Caco-2 (cell line): ENCODE results near the gene AMFR. TPM values are rescaled to one million over a fixed set of nuclear protein-coding genes. Genes with fewer than 3 reads are reported as not detected.

Source experiments
- BruUV-seq: library from RNA; stranded (reverse); fragments of 400-500 nt; replicated peaks from 2 replicates; lab custom pipeline; 2021; lab: Mats Ljungman, UMichigan
- CTCF ChIA-PET: fragments of 300-600 bp; sonication (Branson Sonifier 250); formaldehyde crosslinking; loops from one replicate; lab custom pipeline; 2022; ENCODE audit warnings: antibody characterized with exemption; lab: Charles Lee
- POLR2A ChIA-PET: fragments of 300-600 bp; sonication (Branson Sonifier 250); formaldehyde crosslinking; loops from one replicate; lab custom pipeline; 2022; ENCODE audit warnings: antibody characterized with exemption; lab: Charles Lee
- DNase-seq, 2 experiments: peaks; one replicate each; pipeline versions ENCODE4 v3.0.0 to v3.0.0-alpha.2; 2020 to 2022
- H3K27me3 ChIP-seq: replicated peaks from 2 replicates; pipeline ENCODE4 v1.6.0; 2011; ENCODE audit warnings: low read length; ENCODE audit not compliant: control insufficient read depth, insufficient read depth
- H3K36me3 ChIP-seq: 2 replicates; pipeline ENCODE4 v1.5.1; 2011; ENCODE audit warnings: low read length; ENCODE audit not compliant: control insufficient read depth, insufficient read depth
- H3K4me1 ChIP-seq: fragments of 250-450 bp; sonication (Bioruptor Pico); 2 replicates; pipeline ENCODE4 v1.5.1; 2020; ENCODE audit warnings: mild to moderate bottlenecking
- H3K4me3 ChIP-seq: 2 replicates; pipeline ENCODE4 v1.5.1; 2011; ENCODE audit warnings: low read depth, mild to moderate bottlenecking, control low read depth, low read length
- H3K9me3 ChIP-seq: fragments of 250-450 bp; sonication (Bioruptor Pico); 2 replicates; pipeline ENCODE4 v1.5.1; 2020; ENCODE audit warnings: mild to moderate bottlenecking, moderate library complexity
- H3K27ac Mint-ChIP-seq: one replicate; pipeline ENCODE4 v1.8.0; 2022; ENCODE audit warnings: mixed read lengths; ENCODE audit not compliant: unreplicated experiment
- H3K27me3 Mint-ChIP-seq: one replicate; pipeline ENCODE4 v1.8.0; 2022; ENCODE audit warnings: mixed read lengths; ENCODE audit not compliant: insufficient read depth, unreplicated experiment
- H3K36me3 Mint-ChIP-seq: one replicate; pipeline ENCODE4 v1.8.0; 2022; ENCODE audit warnings: mild to moderate bottlenecking, mixed read lengths; ENCODE audit not compliant: insufficient read depth, unreplicated experiment
- H3K4me1 Mint-ChIP-seq: one replicate; pipeline ENCODE4 v1.8.0; 2022; ENCODE audit warnings: low read depth, mixed read lengths; ENCODE audit not compliant: unreplicated experiment
- H3K4me3 Mint-ChIP-seq: one replicate; pipeline ENCODE4 v1.8.0; 2022; ENCODE audit warnings: mild to moderate bottlenecking, moderate library complexity, mixed read lengths; ENCODE audit not compliant: unreplicated experiment
- H3K9me3 Mint-ChIP-seq: one replicate; pipeline ENCODE4 v1.8.0; 2022; ENCODE audit warnings: mixed read lengths; ENCODE audit not compliant: unreplicated experiment
- intact Hi-C: fragments of 100-400 bp; cut with micrococcal nuclease; formaldehyde crosslinking; loops from one replicate; pipeline ENCODE4 v1.10.0; 2022; ENCODE audit not compliant: unreplicated experiment
- total RNA-seq: library from RNA; stranded (reverse); gene quantifications from 2 replicates; pipeline ENCODE4 v1.2.3, GENCODE V29; 2022
- TF ChIP-seq, protein P1 (sequence below), 2 experiments: fragments of 200-600 bp in 1 of 2; IDR thresholded peaks; 1 replicate in 1 of 2; 2 replicates in 1 of 2; pipeline versions ENCODE4 v1.5.1 to v1.8.0; 2011 to 2022; ENCODE audit warnings: antibody characterized with exemption in 1 of 2, control low read depth in 1 of 2, inconsistent platforms in 1 of 2, low read depth in 1 of 2, low read length in 1 of 2, mild to moderate bottlenecking in 1 of 2, moderate library complexity in 1 of 2; ENCODE audit not compliant: insufficient read depth in 1 of 2, severe bottlenecking in 1 of 2, unreplicated experiment in 1 of 2

The AMFR gene
- total RNA-seq, 1 experiment from 2014 or later: 106 TPM

DNA sequence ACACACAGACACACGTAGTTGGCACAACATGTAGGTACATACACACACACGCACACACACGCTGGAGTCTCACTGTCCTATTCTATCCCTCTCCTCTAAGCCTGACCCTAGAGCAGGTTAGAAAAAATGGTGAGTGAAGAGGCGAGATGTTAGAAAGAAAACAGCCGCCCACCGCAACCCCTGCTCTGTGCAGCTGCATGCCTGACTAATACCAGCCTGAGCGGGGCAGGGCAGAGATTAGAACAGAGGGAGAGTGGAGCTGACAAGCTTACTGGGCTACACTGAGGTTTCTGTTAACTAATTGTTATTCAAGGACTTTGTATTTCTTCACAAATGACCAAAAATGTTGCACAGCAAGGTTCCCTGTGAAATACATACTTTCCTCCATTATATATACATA, 59.8 kb downstream of the AMFR start:
- TF ChIP-seq, protein P1, sequence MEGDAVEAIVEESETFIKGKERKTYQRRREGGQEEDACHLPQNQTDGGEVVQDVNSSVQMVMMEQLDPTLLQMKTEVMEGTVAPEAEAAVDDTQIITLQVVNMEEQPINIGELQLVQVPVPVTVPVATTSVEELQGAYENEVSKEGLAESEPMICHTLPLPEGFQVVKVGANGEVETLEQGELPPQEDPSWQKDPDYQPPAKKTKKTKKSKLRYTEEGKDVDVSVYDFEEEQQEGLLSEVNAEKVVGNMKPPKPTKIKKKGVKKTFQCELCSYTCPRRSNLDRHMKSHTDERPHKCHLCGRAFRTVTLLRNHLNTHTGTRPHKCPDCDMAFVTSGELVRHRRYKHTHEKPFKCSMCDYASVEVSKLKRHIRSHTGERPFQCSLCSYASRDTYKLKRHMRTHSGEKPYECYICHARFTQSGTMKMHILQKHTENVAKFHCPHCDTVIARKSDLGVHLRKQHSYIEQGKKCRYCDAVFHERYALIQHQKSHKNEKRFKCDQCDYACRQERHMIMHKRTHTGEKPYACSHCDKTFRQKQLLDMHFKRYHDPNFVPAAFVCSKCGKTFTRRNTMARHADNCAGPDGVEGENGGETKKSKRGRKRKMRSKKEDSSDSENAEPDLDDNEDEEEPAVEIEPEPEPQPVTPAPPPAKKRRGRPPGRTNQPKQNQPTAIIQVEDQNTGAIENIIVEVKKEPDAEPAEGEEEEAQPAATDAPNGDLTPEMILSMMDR (IDR thresholded peaks at IDR 0.05; ENCODE audit: insufficient read depth in 1 of 2, low read depth in 1 of 2, low read length in 1 of 2, severe bottlenecking in 1 of 2, unreplicated experiment in 1 of 2): no peak
- H3K4me1 ChIP-seq: no peaks in the 10 kb centered on the region

DNA sequence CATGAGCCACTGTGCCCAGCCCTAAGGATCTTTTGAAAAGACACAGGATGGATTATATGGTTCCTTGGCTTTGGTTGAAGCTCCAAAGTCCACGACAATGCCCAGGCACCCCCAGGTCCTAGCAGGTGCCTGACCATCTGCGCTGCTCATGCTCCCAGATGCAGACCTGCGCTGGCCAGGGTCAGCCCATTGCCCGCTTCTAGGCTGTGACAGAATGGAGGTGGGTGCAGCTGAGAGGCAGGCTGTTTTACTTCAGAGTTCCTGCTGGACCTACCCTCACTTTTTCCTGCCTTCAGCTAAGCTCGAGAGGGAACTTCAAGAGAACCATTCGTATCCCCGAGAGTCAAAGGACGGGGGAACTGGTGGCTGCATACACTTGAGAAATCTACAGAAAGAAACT, 60.5 kb downstream of the AMFR start:
- CTCF ChIA-PET: interaction anchor here (1.1 kb wide), 1 partner anchor 8 kb away, joined by 5 read pairs; no protein-coding TSS in a partner anchor
- Mint-ChIP-seq H3K9me3 (no peaks in the 10 kb centered on the region), H3K4me1 (no peaks in the 10 kb centered on the region), H3K27me3 (no peaks in the 10 kb centered on the region), H3K4me3 (no peak overlapping the region), H3K36me3 (peaks cover 25% of the 10 kb centered on the region), H3K27ac (no peak overlapping the region)
- H3K4me1 ChIP-seq: no peaks in the 10 kb centered on the region
- H3K9me3 ChIP-seq: no peaks in the 10 kb centered on the region
- BruUV-seq: no TSS peak
- H3K36me3 ChIP-seq: peaks cover 1% of the 10 kb centered on the region
- H3K4me3 ChIP-seq: no peak overlapping the region
- TF ChIP-seq, protein P1 (IDR thresholded peaks at IDR 0.05; ENCODE audit: insufficient read depth in 1 of 2, low read depth in 1 of 2, low read length in 1 of 2, severe bottlenecking in 1 of 2, unreplicated experiment in 1 of 2): no peak
- POLR2A ChIA-PET: no interaction called here
- DNase-seq: no peak
- H3K27me3 ChIP-seq: no peaks in the 10 kb centered on the region
- intact Hi-C loops: no loop called here

More for the DNA sequence above, 59.8 kb downstream of the AMFR start:
- Histone ChIP-seq H3K27me3 (no peaks in the 10 kb centered on the region), H3K4me3 (no peak overlapping the region), H3K9me3 (no peaks in the 10 kb centered on the region), H3K36me3 (peaks cover 1% of the 10 kb centered on the region)
- DNase-seq: no peak
- no peaks in the 10 kb centered on the region for H3K4me1 Mint-ChIP-seq
- ChIA-PET CTCF (interaction anchor here (1.1 kb wide), 1 partner anchor 9 kb away, joined by 5 read pairs; no protein-coding TSS in a partner anchor), POLR2A (no interaction called here)
- BruUV-seq: no TSS peak
- H3K27ac Mint-ChIP-seq: no peak overlapping the region
- H3K9me3 Mint-ChIP-seq: no peaks in the 10 kb centered on the region
- peaks cover 25% of the 10 kb centered on the region for H3K36me3 Mint-ChIP-seq
- no peak overlapping the region for H3K4me3 Mint-ChIP-seq
- no peaks in the 10 kb centered on the region for H3K27me3 Mint-ChIP-seq
- intact Hi-C loops: no loop called here

DNA sequence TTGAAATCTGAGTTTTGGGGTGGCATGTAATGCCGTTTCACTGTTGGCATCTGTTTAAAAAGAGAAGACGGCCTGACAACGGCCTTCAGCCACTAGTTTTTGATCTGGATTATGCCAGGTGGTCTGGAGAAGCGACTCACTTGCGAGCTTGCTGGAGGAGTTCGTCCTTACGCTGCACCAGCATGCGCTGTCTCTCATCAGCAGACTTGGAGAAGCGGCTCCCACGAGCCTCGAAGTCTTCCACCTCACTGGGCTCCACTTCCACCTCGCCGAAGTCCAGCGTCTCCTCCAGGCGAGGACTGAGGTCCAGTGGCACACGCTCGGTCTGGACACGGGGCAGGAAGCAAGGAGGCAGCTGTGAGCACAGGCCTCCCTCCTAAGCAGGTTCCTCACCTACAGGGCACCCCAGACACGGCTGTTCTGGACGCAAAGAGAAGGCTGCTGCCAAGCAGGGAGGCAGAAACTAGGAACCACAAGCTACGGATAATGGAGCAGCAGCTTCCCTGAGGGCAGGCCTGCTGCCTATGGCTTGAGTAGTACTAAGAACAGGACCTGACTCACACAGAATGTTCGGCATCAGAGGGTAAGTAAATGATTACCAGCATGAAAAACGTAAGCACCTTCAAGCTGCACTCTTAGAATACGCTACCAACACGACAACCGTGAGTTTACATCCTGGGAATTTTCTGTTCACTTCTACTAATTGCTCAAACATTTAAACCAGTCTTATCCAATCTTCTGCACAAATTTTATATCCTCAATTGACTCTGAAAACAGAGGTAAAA, 61.4 kb downstream of the AMFR start:
- no peaks in the 10 kb centered on the region for H3K27me3 Mint-ChIP-seq
- no peaks in the 10 kb centered on the region for H3K4me1 Mint-ChIP-seq
- Histone ChIP-seq H3K36me3 (peaks cover 1% of the 10 kb centered on the region), H3K27me3 (no peaks in the 10 kb centered on the region), H3K4me3 (no peak overlapping the region), H3K9me3 (no peaks in the 10 kb centered on the region), H3K4me1 (no peaks in the 10 kb centered on the region)
- DNase-seq: no peak
- H3K27ac Mint-ChIP-seq: no peak overlapping the region
- H3K36me3 Mint-ChIP-seq: peaks cover 25% of the 10 kb centered on the region
- no TSS peak for BruUV-seq
- ChIA-PET CTCF (no interaction called here), POLR2A (no interaction called here)
- no peaks in the 10 kb centered on the region for H3K9me3 Mint-ChIP-seq
- intact Hi-C loops: no loop called here
- H3K4me3 Mint-ChIP-seq: no peak overlapping the region
- TF ChIP-seq, protein P1 (IDR thresholded peaks at IDR 0.05; ENCODE audit: insufficient read depth in 1 of 2, low read depth in 1 of 2, low read length in 1 of 2, severe bottlenecking in 1 of 2, unreplicated experiment in 1 of 2): no peak
